ENCODE data around the gene DUS1L.

DNA sequence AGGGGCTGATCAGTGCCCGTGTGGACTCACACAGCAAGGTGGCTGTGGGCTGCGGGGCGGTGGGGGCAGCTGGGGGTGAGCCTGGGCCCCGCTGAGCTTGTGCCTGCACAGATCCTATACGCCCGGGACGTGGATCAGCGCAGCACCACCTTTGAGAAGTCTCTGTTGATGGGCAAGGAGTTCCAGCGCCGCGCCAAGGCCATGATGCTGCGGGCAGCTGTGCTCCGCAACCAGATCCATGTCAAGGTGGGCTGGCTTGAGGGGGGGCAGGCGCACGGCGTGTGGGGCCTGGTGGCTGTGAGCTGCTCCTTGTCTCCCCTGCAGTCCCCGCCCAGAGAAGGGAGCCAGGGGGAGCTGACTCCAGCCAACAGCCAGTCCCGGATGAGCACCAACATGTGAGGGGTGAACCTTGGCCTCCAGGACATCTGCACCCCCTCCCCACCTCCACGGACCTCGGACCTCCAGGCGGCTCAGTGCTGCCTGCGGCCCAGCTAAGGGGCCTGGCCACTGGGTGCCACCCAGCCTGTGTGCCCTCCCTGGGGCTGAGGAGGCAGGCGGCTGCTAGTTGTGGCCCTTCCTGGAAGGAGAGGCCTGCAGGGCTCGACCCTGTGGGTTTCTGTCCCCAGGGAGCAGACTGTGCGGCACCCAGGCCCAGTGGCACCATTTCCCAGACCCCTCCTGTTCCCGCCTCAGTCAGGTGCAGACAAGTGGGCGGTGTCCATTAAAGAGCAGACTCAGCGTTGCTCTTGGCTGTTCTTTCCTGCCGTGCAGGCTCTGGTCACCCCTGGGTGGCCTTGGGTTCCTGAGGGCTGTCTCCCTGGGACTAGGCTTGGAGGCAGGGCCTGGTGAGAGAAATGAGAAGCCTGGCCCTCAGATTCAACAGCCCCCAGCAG, 8.6 kb downstream of the DUS1L start:
- TF ChIP-seq, protein P1, sequence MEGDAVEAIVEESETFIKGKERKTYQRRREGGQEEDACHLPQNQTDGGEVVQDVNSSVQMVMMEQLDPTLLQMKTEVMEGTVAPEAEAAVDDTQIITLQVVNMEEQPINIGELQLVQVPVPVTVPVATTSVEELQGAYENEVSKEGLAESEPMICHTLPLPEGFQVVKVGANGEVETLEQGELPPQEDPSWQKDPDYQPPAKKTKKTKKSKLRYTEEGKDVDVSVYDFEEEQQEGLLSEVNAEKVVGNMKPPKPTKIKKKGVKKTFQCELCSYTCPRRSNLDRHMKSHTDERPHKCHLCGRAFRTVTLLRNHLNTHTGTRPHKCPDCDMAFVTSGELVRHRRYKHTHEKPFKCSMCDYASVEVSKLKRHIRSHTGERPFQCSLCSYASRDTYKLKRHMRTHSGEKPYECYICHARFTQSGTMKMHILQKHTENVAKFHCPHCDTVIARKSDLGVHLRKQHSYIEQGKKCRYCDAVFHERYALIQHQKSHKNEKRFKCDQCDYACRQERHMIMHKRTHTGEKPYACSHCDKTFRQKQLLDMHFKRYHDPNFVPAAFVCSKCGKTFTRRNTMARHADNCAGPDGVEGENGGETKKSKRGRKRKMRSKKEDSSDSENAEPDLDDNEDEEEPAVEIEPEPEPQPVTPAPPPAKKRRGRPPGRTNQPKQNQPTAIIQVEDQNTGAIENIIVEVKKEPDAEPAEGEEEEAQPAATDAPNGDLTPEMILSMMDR (conservative IDR thresholded peaks at IDR 0.05; ENCODE audit: low read length), result no peak
- no peak for TF ChIP-seq EZH2phosphoT487 (IDR thresholded peaks at IDR 0.05; ENCODE audit: borderline replicate concordance)
